GM04503 (cell line): ENCODE data around the gene TMCC2.
A peak's percentile ranks its signal among the peaks of the same experiment; 100 is the strongest.
"Not testable (repeated sequence)": the region's sequence is repeated elsewhere in the genome, so short reads cannot be mapped to it uniquely, and the experiment has no call there.

Experiments
- DNase-seq: peaks from one replicate; pipeline ENCODE4 v3.0.0-alpha.2; 2012; ENCODE audit warnings: low read depth

The TMCC2 gene

GRCh38 chr1:205280666-205281395 is 53.1 kb downstream of the TMCC2 start:
- not testable (repeated sequence) for DNase-seq

GRCh38 chr1:205283270-205284147 is 55.8 kb downstream of the TMCC2 start:
- no peak for DNase-seq

DNA sequence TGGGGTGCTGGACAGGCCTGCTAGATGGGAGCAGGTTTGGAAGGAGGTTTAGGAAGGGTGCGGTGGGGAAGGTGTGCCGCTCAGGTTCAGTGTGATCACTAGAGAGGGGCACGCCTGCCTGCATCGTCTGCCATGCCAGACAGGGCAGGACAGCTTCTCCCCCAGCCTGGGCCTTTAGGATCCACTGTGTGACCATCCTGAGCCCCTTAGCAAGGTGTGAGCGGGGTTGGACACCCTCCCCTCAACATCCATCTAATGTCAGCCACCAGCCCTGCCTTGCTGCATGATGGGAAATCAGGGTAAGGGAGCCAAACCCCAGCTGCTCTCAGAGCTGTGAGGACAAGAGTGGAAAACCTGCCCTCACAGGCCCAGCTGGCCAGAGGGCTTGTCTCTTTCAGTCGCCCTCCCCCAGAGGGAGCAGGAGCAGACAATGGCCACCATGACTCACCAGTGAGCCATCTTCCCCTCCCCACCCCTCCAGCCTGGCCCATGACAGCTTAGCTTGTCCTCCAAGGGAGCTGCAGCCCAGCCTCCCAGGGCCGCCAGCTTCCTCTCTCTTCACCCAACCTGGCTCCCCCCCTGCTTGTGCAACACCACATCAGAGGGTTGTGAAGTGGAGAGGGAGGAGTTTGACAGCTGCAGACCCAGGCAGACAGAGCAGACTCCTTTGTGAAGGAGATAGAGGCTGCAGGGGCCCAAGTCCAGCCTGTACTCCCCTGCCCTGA is 56.8 kb downstream of the TMCC2 start:
- peak; percentile 95 for DNase-seq

GRCh38 chr1:205285381-205286101 is 57.8 kb downstream of the TMCC2 start:
- no peak for DNase-seq

DNA sequence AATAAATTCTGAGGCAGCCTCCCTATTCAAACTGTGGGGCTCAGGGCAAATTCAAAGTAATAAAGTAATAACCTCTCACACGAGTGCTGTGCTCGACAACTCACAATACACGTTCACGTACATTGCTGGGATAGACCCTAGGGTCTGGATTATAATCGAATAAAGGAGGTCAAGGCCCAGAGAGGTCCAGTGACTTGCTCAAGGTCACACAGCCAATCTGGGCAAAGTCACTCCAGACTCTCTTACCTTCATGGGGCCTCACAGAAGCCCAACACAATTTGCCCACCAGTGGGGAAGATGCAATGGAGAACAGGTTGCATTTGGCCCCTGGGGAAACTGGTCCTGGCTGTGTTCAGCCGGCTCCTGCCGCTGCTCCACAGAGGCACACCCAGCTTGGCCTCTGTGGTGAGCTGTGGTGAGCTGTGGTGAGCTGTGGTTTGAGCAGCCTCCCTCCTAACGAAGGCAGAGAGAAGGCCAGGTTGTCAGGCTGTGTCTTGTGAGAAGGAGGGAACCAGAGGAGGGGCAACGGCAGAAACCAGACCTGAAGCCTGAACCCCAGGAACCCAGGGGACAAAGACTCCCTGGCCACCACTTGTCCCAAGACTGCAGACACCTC is 58.7 kb downstream of the TMCC2 start:
- DNase-seq = no peak

- no peak for DNase-seq
Observed at GRCh38 chr1:205287076-205287475, 59.3 kb downstream of the TMCC2 start.

DNA sequence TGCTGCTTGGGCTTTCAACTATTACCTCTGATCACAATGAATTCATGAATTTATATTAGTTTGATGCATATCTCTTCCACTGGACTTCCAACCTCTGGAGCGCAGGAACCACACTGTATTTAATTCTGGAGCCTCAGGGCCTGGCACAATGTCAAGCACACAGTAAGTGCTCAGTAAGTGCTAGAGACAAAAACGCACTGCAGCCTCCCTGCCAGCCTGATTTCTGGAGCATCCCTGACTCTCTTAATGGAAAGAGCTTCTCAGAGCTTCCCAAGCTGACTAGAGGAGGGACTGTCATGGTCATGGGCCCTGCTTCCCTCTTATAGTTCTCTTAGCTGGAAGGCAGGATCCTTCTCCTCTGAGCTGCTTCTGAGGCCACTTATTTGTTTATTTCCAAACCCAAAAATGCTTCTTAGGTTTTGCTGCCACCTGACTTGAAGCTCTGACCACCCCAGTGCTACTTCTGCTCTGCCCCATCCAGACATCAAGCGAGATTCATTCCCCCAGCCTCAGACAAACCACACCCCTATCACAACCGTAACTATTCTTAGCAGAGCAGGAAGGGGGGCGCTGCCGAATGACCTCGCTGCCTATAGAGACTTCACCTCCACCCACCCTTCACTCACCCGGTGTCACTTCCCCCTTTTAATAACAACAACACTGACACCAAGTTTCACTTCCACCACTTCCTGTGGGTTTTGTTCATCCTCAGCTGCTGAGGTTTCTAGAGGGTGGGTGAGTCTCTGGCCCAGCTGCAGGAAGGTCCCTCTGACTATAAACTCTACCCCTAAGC is 60.2 kb downstream of the TMCC2 start:
- no peak for DNase-seq

DNA sequence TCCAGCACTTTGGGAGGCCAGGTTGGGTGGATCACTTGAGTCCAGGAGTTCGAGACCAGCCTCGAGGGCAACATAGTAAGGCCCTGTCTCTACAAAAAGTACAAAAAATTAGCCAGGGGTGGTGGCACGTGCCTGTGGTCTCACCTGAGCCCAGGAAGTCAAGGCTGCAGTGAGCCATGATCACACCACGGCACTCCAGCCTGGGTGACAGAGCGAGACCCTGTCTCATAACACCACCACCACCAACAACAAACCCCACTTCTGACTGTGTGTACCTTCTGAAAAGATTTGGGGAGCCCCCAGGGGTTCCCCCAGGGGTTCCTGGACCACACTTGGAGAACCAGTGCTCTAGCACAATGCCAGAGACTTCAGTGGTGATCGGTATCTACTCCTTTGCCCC is 63.9 kb downstream of the TMCC2 start:
- DNase-seq = no peak

DNA sequence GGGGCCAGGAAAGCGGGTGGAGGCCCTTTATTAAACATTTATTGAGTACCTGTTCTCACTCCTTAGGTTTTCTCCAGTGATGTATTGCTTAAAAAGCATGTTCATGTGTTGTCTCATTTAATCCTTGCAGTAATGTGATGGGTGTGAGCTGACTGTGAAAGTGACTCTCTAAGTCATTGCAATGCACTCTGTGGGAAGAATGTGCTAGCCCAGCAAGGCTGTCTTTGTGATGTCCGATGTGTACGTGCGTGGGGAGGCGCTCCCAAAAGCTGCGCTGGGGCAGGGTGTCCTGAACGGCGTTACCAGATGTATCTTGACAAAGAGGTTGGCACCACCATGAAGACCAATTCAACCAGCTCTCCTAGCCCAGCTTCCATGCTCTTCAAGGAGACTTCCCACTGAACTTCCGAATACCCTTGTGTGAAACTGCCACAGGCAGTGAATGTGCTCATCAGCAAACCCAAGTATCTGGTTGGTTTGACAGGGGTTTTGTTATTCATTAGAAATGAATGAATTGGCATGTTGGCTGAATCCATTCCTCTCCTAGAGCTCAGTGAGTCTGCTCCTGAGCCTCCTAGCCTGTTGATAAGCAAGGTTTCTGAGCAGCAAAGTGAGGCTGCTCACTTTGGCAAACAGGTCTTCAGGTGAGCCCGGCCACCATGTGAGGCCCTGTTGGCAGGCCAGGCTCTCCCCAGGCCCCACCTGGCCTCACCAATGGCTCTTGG is 65.8 kb downstream of the TMCC2 start:
- no peak for DNase-seq

GRCh38 chr1:205294175-205294917 is 66.6 kb downstream of the TMCC2 start:
- peak; percentile 83 for DNase-seq

DNA sequence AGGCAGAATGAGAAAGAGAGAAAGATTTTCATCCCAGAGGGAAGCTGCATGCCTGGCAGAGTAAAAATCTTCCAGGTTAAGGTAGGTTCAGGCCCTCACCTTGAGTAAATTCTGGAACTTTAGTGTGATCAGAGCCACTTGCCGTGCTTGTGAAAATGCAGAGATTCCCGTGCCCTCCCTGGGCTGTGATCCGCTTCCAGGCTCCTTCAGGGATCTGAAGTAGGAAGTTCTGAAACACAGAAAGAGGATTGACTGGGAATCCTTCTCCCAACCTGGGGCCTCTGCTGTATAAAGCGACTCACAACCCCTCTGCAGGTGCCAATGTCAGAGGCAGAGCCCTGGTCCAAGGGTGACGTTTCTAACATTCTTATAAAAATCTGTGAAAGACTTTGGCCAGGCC is 67.2 kb downstream of the TMCC2 start:
- no peak for DNase-seq

- no peak for DNase-seq
Observed at GRCh38 chr1:205296154-205296553, 68.4 kb downstream of the TMCC2 start.

DNA sequence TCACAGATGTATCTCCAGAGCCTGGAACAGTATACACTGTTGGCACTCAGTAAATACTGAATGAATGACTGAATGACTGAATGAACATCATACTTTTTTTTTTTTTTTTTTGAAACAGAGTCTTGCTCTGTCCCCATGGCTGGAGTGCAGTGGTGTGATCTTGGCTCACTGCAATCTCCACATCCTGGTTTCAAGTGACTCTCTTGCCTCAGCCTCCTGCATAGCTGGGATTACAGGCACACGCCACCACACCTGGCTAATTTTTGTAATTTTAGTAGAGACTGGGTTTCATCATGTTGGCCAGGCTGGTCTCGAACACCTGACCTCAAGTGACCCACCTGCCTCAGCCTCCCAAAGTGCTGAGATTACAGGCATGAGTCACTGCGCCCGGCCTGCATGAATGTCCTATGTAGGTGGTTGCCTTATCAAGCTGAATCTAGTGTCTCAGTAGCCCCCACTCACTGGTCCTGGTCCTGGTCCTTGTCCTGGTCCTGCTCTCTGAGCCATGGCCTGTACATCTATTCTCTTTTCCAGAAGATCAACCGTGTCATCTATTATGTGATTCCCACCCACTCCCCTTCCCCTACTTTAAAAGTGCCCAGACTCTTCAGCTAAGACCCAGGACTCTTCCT is 69.9 kb downstream of the TMCC2 start:
- not testable (repeated sequence) for DNase-seq

- peak; percentile 88 for DNase-seq
Observed at GRCh38 chr1:205298191-205298994, 70.6 kb downstream of the TMCC2 start.

DNA sequence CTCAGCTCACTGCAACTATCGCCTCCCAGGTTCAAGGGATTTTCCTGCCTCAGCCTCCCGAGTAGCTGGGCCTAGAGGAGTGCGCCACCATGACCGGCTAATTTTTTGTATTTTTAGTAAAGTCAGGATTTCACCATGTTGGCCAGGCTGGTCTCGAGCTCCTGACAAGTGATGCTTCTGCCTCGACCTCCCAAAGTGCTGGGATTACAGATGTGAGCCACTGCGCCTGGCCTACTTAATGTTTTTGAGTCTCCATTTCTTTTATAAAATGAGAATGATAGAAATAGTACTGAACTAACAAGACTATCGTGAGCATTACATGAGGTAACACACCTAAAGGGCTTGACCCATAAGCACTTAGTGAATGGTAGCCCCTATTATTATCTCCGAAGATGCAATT is 72.4 kb downstream of the TMCC2 start:
- DNase-seq = no peak

DNA sequence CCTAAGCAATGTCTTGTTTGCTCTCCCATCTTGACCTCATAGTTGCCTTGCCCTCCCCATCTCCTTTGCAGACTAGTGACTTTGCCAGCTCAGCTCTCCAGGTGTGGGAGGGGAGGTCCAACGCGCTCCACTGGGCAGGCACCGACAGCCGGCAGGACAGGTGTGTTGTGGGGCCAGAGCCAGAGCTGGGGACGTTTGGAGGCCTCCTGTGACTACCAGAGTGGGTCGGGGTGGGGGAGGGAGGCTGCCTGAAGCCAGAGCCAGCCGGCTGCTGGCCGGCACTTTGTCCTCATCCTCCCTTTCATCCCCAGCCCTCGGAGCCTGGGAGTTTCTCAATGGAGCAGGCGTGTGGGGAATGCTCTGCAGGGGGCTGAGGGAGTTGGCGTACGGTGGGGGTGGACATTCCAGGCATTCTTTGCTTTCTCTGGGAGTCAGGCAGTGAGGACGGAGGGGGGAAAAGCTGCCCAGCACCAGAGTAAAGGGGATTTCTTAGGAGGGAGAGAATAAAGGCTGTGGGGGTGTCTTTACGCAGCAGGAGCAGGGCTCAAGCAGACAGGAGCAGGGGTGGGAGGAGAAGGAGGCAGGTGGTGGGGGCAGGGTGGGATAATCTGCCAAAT is 73.6 kb downstream of the TMCC2 start:
- DNase-seq = peak; percentile 88

DNA sequence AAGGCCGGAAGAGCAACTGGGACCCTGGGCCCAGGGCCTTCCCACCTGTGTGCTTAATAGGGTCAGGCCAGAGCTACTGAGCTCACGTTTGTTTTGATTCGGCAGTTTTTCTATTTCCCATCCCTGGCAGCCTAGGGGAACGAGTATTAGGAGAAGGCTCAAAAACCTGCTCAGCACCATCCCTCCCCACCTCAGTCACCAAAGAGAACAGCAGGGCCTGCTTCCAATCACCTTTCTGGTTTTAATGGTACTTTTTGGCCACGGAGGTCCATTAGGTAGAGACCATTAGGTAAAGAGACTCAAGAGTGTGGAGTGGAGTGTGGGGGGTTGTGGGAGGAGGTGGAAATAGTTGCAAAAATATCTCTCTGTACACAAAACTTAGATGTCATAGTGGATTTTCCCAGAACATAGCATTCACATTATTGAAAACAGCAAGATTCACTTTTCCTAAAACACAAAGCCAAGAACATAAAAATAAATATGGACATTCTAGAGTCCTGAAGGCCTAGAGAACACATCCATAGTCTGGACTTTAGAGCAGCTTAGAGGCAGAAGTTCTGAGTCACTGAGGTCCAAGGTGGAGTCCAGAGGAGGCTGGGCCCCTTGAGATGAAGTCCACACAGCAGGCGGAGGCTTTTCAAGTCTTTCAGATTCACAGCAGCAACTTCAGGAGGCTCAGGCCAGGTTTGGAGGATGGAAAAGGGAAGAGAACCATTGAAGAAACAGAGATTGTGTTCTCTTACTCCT is 74.3 kb downstream of the TMCC2 start:
- no peak for DNase-seq
